ENCODE data around the gene PLN.

The PLN gene

GRCh38 chr6:118559659-118560058, 11.6 kb downstream of the PLN start:
- no peak overlapping the region for H3K4me3 ChIP-seq (ENCODE audit: low read depth, low read length)
- DNase-seq (ENCODE audit: low read depth) = no peak
- no peak for TF ChIP-seq CTCF (conservative IDR thresholded peaks at IDR 0.05; ENCODE audit: low read depth, low read length)

- DNase-seq (ENCODE audit: low read depth) = no peak
- H3K4me3 ChIP-seq (ENCODE audit: low read depth, low read length) = no peak overlapping the region
- TF ChIP-seq CTCF (conservative IDR thresholded peaks at IDR 0.05; ENCODE audit: low read depth, low read length) = no peak
Measured at GRCh38 chr6:118562248-118562647, 14.2 kb downstream of the PLN start.

- H3K4me3 ChIP-seq (ENCODE audit: low read depth, low read length) = no peak overlapping the region
- DNase-seq (ENCODE audit: low read depth) = peak; percentile 39
- no peak for TF ChIP-seq CTCF (conservative IDR thresholded peaks at IDR 0.05; ENCODE audit: low read depth, low read length)
Measured at GRCh38 chr6:118562959-118563358, 14.9 kb downstream of the PLN start.

GRCh38 chr6:118565311-118565960, 17.3 kb downstream of the PLN start:
- peak; percentile 53 for DNase-seq (ENCODE audit: low read depth)
- TF ChIP-seq CTCF (conservative IDR thresholded peaks at IDR 0.05; ENCODE audit: low read depth, low read length) = peak; percentile 50
- H3K4me3 ChIP-seq (ENCODE audit: low read depth, low read length) = no peak overlapping the region

GRCh38 chr6:118567974-118568373, 19.9 kb downstream of the PLN start:
- TF ChIP-seq CTCF (conservative IDR thresholded peaks at IDR 0.05; ENCODE audit: low read depth, low read length) = no peak
- DNase-seq (ENCODE audit: low read depth) = no peak
- no peak overlapping the region for H3K4me3 ChIP-seq (ENCODE audit: low read depth, low read length)

- no peak for DNase-seq (ENCODE audit: low read depth)
- no peak overlapping the region for H3K4me3 ChIP-seq (ENCODE audit: low read depth, low read length)
- TF ChIP-seq CTCF (conservative IDR thresholded peaks at IDR 0.05; ENCODE audit: low read depth, low read length) = no peak
Measured at GRCh38 chr6:118569498-118569897, 21.4 kb downstream of the PLN start.

GRCh38 chr6:118571121-118571520, 23.0 kb downstream of the PLN start:
- no peak for TF ChIP-seq CTCF (conservative IDR thresholded peaks at IDR 0.05; ENCODE audit: low read depth, low read length)
- no peak for DNase-seq (ENCODE audit: low read depth)
- H3K4me3 ChIP-seq (ENCODE audit: low read depth, low read length) = no peak overlapping the region
